Esophagus squamous epithelium (tissue), 4 donors: ENCODE measurements around the gene ZEB2.

Source experiments
- POLR2A ChIP-seq, 4 donors: fragments of 450-650 bp; IDR thresholded peaks; one replicate each; pipeline ENCODE4 v1.6.1; 2017; ENCODE audit warnings: antibody characterized with exemption in 4 of 4, mild to moderate bottlenecking in 4 of 4, moderate library complexity in 3 of 4
- TF ChIP-seq, protein P1 (sequence below), 6 experiments: fragments of 450-650 bp in 4 of 6; fragments of 200-600 bp in 2 of 6; sonication (generic) in 2 of 6; IDR thresholded peaks; one replicate each; pipeline ENCODE4 v1.5.1; 2016 to 2019; ENCODE audit warnings: antibody characterized with exemption in 6 of 6, mild to moderate bottlenecking in 4 of 6, moderate library complexity in 4 of 6

- no peak for TF ChIP-seq POLR2A (IDR thresholded peaks at IDR 0.05)
- TF ChIP-seq, protein P1, sequence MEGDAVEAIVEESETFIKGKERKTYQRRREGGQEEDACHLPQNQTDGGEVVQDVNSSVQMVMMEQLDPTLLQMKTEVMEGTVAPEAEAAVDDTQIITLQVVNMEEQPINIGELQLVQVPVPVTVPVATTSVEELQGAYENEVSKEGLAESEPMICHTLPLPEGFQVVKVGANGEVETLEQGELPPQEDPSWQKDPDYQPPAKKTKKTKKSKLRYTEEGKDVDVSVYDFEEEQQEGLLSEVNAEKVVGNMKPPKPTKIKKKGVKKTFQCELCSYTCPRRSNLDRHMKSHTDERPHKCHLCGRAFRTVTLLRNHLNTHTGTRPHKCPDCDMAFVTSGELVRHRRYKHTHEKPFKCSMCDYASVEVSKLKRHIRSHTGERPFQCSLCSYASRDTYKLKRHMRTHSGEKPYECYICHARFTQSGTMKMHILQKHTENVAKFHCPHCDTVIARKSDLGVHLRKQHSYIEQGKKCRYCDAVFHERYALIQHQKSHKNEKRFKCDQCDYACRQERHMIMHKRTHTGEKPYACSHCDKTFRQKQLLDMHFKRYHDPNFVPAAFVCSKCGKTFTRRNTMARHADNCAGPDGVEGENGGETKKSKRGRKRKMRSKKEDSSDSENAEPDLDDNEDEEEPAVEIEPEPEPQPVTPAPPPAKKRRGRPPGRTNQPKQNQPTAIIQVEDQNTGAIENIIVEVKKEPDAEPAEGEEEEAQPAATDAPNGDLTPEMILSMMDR (IDR thresholded peaks at IDR 0.05): no peak
Measured at GRCh38 chr2:144431998-144432397, 87.9 kb downstream of the ZEB2 start.
